Subcutaneous adipose tissue (tissue), 4 donors: Measurements from ENCODE around the gene C1QTNF8. TPM values are rescaled to one million over a fixed set of nuclear protein-coding genes. Genes with fewer than 3 reads are reported as not detected.

Source experiments
- total RNA-seq, 4 donors: library from RNA; depleted of rRNA; stranded (reverse); fragments of >200 nt; gene quantifications; one replicate each; pipeline ENCODE4 v1.1.0, GENCODE V29; 2016
- TF ChIP-seq, protein P1 (sequence below): fragments of 450-650 bp; IDR thresholded peaks from one replicate; pipeline ENCODE4 v1.5.1; 2016; ENCODE audit warnings: low read depth, mild to moderate bottlenecking, control low read depth, antibody characterized with exemption, moderate library complexity

Gene C1QTNF8
- total RNA-seq, 4 donors from 2014 or later: not detected

DNA sequence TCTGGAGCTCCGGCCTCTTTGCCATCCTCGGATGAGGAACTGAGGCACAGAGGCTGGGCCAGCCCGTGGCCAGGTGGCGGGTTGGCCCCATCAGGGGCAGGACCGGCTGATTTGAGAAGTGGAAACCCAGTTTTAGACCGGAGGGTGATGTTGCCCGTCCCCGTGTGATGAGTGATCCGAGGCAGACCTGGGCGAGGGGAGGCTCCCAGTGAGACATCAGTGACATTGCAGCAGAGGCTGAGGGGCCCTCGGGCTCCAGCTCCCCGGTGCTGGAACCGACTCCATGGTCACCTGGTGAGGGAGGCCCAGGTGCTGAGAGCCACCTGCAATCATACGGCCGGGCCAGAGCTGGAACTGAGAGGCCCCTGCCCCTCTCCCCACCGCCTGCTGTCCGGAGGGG lies 30.0 kb upstream of the C1QTNF8 start:
- TF ChIP-seq, protein P1, sequence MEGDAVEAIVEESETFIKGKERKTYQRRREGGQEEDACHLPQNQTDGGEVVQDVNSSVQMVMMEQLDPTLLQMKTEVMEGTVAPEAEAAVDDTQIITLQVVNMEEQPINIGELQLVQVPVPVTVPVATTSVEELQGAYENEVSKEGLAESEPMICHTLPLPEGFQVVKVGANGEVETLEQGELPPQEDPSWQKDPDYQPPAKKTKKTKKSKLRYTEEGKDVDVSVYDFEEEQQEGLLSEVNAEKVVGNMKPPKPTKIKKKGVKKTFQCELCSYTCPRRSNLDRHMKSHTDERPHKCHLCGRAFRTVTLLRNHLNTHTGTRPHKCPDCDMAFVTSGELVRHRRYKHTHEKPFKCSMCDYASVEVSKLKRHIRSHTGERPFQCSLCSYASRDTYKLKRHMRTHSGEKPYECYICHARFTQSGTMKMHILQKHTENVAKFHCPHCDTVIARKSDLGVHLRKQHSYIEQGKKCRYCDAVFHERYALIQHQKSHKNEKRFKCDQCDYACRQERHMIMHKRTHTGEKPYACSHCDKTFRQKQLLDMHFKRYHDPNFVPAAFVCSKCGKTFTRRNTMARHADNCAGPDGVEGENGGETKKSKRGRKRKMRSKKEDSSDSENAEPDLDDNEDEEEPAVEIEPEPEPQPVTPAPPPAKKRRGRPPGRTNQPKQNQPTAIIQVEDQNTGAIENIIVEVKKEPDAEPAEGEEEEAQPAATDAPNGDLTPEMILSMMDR: no peak

DNA sequence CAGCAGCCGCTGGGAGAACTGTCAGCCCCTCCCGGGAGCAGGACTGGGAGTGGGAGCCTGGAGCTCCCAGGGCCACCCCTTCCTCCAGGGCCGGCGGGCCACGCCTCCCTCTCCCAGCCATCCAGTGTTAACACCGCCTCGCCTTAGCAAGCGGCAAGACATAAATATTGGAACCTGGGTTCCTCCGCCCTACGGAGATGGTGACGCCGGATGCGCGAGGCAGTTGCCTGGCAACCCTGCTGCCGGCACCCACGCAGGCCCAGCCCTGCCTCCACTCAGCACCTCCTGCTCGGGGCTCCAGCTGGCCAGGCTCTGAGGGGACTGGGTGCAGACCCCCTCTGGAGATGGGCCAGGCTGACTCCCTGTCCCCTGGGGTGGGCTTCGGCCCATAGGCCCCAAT lies 29.4 kb upstream of the C1QTNF8 start:
- TF ChIP-seq, protein P1: no peak

DNA sequence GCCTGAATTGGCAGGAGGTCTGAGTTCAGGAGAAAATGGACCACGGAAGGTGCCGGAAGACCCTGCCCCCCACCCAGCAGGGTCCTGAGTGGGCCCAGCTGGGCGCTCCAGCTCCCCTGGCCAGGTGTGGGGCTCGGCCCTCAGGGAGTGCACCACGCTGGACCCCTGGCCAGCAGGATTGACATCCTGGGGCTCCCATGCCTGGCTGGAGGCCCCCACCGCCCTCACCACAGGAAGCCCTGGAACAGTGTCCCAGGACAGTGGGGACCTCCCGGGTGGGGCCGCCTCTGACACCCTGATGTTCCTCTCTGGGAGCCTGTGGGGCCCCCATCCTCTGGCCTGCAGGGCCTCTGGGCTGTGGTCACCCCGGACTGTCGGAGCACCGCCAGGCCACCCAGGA lies 28.8 kb upstream of the C1QTNF8 start:
- TF ChIP-seq, protein P1: no peak

DNA sequence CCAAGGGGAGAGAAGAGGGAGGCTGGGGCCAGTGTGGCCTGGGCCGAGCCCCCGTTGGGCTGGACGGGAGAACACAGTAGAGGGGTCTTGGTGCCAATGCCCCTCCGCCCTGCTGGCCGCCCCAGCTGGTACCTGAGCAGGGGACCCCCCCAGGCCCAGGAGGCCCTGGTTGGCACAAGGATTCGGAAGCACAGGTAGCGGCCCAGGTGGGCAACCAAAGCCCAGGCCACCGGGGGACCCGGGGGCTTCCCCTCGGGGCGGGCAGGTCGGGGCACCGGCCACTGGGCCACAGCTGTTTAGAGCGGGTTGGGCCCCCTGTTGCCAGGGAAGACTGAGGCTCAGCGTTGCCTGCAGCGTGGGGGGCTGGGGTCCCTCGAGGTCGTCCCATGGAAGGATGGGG lies 28.2 kb upstream of the C1QTNF8 start:
- TF ChIP-seq, protein P1: no peak

DNA sequence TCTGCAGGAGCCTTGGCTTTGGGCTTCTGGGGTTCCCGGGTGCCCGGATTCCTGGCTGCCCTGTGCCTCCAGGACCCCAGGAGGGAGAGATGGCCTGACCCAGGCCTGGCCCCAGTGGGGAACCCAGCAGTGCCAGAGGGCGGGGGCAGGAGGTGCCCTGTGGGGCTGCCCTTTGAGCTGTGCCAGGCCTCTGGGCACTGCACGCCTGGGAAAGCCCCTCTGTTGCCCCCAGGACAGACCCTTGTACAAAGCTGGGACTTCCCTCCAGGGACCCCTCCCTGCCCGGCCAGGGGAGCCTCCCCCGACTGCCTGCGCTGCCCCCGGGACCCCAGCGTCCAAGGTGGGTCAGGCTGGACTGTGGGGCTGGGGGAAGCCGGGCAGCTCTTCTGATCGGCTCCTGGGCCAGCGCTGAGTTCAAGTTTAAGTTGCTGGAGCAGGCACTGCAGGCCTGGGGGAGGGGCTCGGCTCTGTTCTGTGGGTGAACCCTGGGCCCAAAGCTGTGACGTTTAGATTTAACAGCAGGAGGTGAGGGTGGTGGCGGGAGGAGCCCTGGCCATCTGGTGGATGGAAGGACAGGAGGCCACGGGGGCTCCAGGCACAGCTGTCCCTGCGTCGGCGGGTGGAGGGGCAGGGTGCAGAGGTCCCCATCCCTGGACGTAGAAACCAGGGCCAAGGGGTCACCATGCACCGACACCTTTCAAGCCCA lies 27.6 kb upstream of the C1QTNF8 start:
- TF ChIP-seq, protein P1: no peak

DNA sequence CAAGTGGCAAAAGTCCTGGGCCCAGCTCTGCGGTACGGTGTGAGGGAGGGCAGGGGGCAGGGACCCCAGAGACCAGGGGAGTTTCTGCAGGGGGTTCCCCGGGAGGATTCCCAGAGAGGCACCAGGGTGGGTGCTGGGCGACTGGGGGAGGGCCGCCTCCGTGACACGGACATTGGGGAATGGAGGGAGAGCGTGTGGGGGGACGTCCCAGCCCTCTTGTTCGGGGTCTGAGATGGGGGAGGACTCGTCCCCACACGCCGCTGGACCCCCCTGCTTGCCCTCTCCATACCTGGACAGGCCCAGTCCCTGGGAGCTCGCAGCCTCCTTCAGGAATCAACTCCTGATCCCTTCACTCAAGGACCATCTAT lies 26.3 kb upstream of the C1QTNF8 start:
- TF ChIP-seq, protein P1: no peak

DNA sequence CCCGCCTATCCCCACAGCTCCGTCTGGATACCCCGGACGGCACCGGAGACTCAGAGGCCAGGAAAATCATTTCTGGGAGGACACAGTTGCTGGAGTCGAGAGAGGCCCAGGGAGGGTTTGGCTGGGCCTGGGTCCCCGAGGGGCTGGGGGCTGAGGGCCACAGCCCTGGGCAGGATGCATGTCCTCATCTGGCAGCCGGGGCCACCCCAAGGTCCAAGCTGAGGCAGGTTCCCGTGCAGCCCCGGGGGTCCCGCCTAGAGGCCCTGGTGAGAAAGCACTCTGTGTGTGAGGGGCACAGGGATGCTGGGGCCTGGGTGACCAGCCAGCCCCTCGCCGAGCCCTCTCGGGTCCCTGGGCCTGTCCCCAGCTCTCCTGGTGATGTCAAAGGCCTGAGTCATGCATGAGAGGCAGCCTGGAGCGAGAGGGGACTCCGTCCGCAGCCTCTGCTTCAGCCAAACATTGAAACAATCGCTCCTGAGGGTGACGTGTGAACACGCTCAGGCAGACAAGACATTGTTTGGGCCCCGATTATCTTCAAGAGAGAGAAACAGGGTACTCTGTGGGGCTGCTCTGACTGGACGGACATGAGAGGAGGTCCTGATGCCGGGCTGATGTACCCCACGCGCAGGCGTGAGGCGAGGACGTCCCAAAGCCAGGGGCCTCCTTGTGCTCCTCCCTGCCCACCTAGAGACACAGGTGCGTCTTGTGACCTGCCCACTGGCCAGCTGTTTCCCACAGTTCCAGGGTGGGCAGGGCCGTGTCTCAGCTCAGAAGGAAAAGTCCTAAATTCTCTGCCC lies 25.8 kb upstream of the C1QTNF8 start:
- TF ChIP-seq, protein P1: no peak
